ENCODE results near the gene GRIK1.

GRIK1 gene

GRCh38 chr21:29803191-29803590 is 136.6 kb downstream of the GRIK1 start:
- Histone ChIP-seq H2BK12ac (ENCODE audit: low read length) (no peak overlapping the region), H3K14ac (ENCODE audit: low read length) (no peak overlapping the region), H3K4ac (ENCODE audit: low read length) (no peak overlapping the region), H3K9ac (ENCODE audit: low read depth, low read length, poor library complexity) (no peak overlapping the region), H2BK5ac (ENCODE audit: low read length) (no peak overlapping the region), H3K9me3 (replicated peaks in 1 of 2; ENCODE audit: control insufficient read depth in 2 of 2, insufficient read depth in 1 of 2, low read depth in 1 of 2, low read length in 2 of 2) (no peaks in the 10 kb centered on the region), H3K23ac (ENCODE audit: low read depth, low read length, poor library complexity) (no peak overlapping the region), H2AFZ (ENCODE audit: low read length) (no peak overlapping the region), H3K79me1 (ENCODE audit: low read depth, low read length) (no peaks in the 10 kb centered on the region), H3K18ac (ENCODE audit: low read length) (no peak overlapping the region), H3K4me2 (ENCODE audit: insufficient read depth, low read length, poor library complexity, severe bottlenecking) (no peak overlapping the region), H4K8ac (ENCODE audit: low read depth, low read length) (no peak overlapping the region), H3K27ac (replicated peaks; ENCODE audit: low read length) (no peak overlapping the region), H3K36me3 (replicated peaks in 1 of 2; ENCODE audit: control insufficient read depth in 2 of 2, insufficient read depth in 2 of 2, low read length in 2 of 2) (no peaks in the 10 kb centered on the region), H2BK15ac (ENCODE audit: low read length) (no peak overlapping the region), H2BK120ac (ENCODE audit: low read depth, low read length) (no peak overlapping the region), H3K27me3 (ENCODE audit: control insufficient read depth in 3 of 3, insufficient read depth in 3 of 3, low read depth in 1 of 3, low read length in 3 of 3) (no peaks in the 10 kb centered on the region), H3K4me1 (ENCODE audit: control insufficient read depth in 2 of 2, insufficient read depth in 1 of 2, low read depth in 1 of 2, low read length in 2 of 2) (no peaks in the 10 kb centered on the region), H4K91ac (ENCODE audit: low read depth, low read length, poor library complexity) (no peak overlapping the region), H2AK5ac (ENCODE audit: low read depth, low read length) (no peak overlapping the region), H3K4me3 (ENCODE audit: low read length in 2 of 2) (no peak overlapping the region)
- no peak for DNase-seq (ENCODE audit: low spot score)
- WGBS, 2 donors (ENCODE audit: extremely low coverage in 2 of 2, insufficient read length in 2 of 2, insufficient replicate concordance in 1 of 2): no CpG with 5 or more reads among the region's 1 CpG

GRCh38 chr21:29801122-29801521 is 138.7 kb downstream of the GRIK1 start:
- Histone ChIP-seq H3K4ac (ENCODE audit: low read length) (no peak overlapping the region), H3K27me3 (ENCODE audit: control insufficient read depth in 3 of 3, insufficient read depth in 3 of 3, low read depth in 1 of 3, low read length in 3 of 3) (no peaks in the 10 kb centered on the region), H3K4me1 (ENCODE audit: control insufficient read depth in 2 of 2, insufficient read depth in 1 of 2, low read depth in 1 of 2, low read length in 2 of 2) (peaks cover 0 to 3% of the 10 kb centered on the region in 2 donors), H4K8ac (ENCODE audit: low read depth, low read length) (no peak overlapping the region), H3K23ac (ENCODE audit: low read depth, low read length, poor library complexity) (no peak overlapping the region), H2AFZ (ENCODE audit: low read length) (no peak overlapping the region), H2BK12ac (ENCODE audit: low read length) (no peak overlapping the region), H3K36me3 (replicated peaks in 1 of 2; ENCODE audit: control insufficient read depth in 2 of 2, insufficient read depth in 2 of 2, low read length in 2 of 2) (no peaks in the 10 kb centered on the region), H2BK5ac (ENCODE audit: low read length) (no peak overlapping the region), H3K18ac (ENCODE audit: low read length) (no peak overlapping the region), H3K9me3 (replicated peaks in 1 of 2; ENCODE audit: control insufficient read depth in 2 of 2, insufficient read depth in 1 of 2, low read depth in 1 of 2, low read length in 2 of 2) (no peaks in the 10 kb centered on the region), H3K27ac (replicated peaks; ENCODE audit: low read length) (no peak overlapping the region), H3K4me3 (ENCODE audit: low read length in 2 of 2) (no peak overlapping the region), H3K14ac (ENCODE audit: low read length) (no peak overlapping the region), H3K4me2 (ENCODE audit: insufficient read depth, low read length, poor library complexity, severe bottlenecking) (no peak overlapping the region), H2BK15ac (ENCODE audit: low read length) (no peak overlapping the region), H2AK5ac (ENCODE audit: low read depth, low read length) (no peak overlapping the region), H2BK120ac (ENCODE audit: low read depth, low read length) (no peak overlapping the region), H4K91ac (ENCODE audit: low read depth, low read length, poor library complexity) (no peak overlapping the region), H3K9ac (ENCODE audit: low read depth, low read length, poor library complexity) (no peak overlapping the region), H3K79me1 (ENCODE audit: low read depth, low read length) (no peaks in the 10 kb centered on the region)
- WGBS, 2 donors (ENCODE audit: extremely low coverage in 2 of 2, insufficient read length in 2 of 2, insufficient replicate concordance in 1 of 2): no CpG with 5 or more reads among the region's 4 CpGs
- DNase-seq (ENCODE audit: low spot score): no peak

GRCh38 chr21:29800056-29800455 is 139.7 kb downstream of the GRIK1 start:
- peaks cover 0 to 3% of the 10 kb centered on the region in 2 donors for H3K4me1 ChIP-seq (ENCODE audit: control insufficient read depth in 2 of 2, insufficient read depth in 1 of 2, low read depth in 1 of 2, low read length in 2 of 2)
- H2AK5ac ChIP-seq (ENCODE audit: low read depth, low read length): no peak overlapping the region
- H2BK120ac ChIP-seq (ENCODE audit: low read depth, low read length): no peak overlapping the region
- no peak overlapping the region for H3K4me2 ChIP-seq (ENCODE audit: insufficient read depth, low read length, poor library complexity, severe bottlenecking)
- WGBS, 2 donors (ENCODE audit: extremely low coverage in 2 of 2, insufficient read length in 2 of 2, insufficient replicate concordance in 1 of 2): no CpG with 5 or more reads among the region's 3 CpGs
- DNase-seq (ENCODE audit: low spot score): no peak
- H4K8ac ChIP-seq (ENCODE audit: low read depth, low read length): no peak overlapping the region
- H3K36me3 ChIP-seq (replicated peaks in 1 of 2; ENCODE audit: control insufficient read depth in 2 of 2, insufficient read depth in 2 of 2, low read length in 2 of 2): no peaks in the 10 kb centered on the region
- H2AFZ ChIP-seq (ENCODE audit: low read length): no peak overlapping the region
- no peak overlapping the region for H3K14ac ChIP-seq (ENCODE audit: low read length)
- H3K9me3 ChIP-seq (replicated peaks in 1 of 2; ENCODE audit: control insufficient read depth in 2 of 2, insufficient read depth in 1 of 2, low read depth in 1 of 2, low read length in 2 of 2): no peaks in the 10 kb centered on the region
- no peak overlapping the region for H2BK15ac ChIP-seq (ENCODE audit: low read length)
- no peaks in the 10 kb centered on the region for H3K27me3 ChIP-seq (ENCODE audit: control insufficient read depth in 3 of 3, insufficient read depth in 3 of 3, low read depth in 1 of 3, low read length in 3 of 3)
- H3K4me3 ChIP-seq (ENCODE audit: low read length in 2 of 2): no peak overlapping the region
- H3K27ac ChIP-seq (replicated peaks; ENCODE audit: low read length): no peak overlapping the region
- H3K23ac ChIP-seq (ENCODE audit: low read depth, low read length, poor library complexity): no peak overlapping the region
- H3K4ac ChIP-seq (ENCODE audit: low read length): no peak overlapping the region
- H3K18ac ChIP-seq (ENCODE audit: low read length): no peak overlapping the region
- no peak overlapping the region for H2BK12ac ChIP-seq (ENCODE audit: low read length)
- no peak overlapping the region for H4K91ac ChIP-seq (ENCODE audit: low read depth, low read length, poor library complexity)
- H3K79me1 ChIP-seq (ENCODE audit: low read depth, low read length): no peaks in the 10 kb centered on the region
- no peak overlapping the region for H3K9ac ChIP-seq (ENCODE audit: low read depth, low read length, poor library complexity)
- H2BK5ac ChIP-seq (ENCODE audit: low read length): no peak overlapping the region

DNA sequence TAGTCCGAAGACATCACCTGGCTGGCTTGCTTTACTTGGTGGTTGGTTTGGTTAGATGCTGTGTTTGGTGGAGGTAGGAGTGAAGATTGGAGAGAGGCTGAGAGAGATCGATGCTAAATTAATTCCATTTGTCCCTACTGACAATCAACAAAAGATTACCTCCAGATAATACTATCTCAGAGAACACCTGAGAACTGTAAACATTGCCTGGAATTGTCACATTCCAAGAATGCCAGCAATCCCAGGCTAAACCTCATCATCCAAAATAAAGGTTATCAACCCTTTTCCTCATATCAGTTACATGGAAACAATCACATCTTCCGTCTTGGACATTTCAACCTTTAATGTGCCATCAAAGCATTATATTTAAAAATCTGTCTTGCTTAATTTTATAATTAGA is 141.0 kb downstream of the GRIK1 start:
- Histone ChIP-seq H2AK5ac (ENCODE audit: low read depth, low read length) (no peak overlapping the region), H2BK120ac (ENCODE audit: low read depth, low read length) (no peak overlapping the region), H3K14ac (ENCODE audit: low read length) (no peak overlapping the region), H2BK5ac (ENCODE audit: low read length) (no peak overlapping the region), H4K91ac (ENCODE audit: low read depth, low read length, poor library complexity) (no peak overlapping the region), H3K27ac (replicated peaks; ENCODE audit: low read length) (no peak overlapping the region), H3K4ac (ENCODE audit: low read length) (no peak overlapping the region), H2BK12ac (ENCODE audit: low read length) (no peak overlapping the region), H3K4me3 (ENCODE audit: low read length in 2 of 2) (no peak overlapping the region), H2AFZ (ENCODE audit: low read length) (no peak overlapping the region), H3K4me2 (ENCODE audit: insufficient read depth, low read length, poor library complexity, severe bottlenecking) (no peak overlapping the region), H3K18ac (ENCODE audit: low read length) (no peak overlapping the region), H3K4me1 (ENCODE audit: control insufficient read depth in 2 of 2, insufficient read depth in 1 of 2, low read depth in 1 of 2, low read length in 2 of 2) (peaks cover 0 to 3% of the 10 kb centered on the region in 2 donors), H4K8ac (ENCODE audit: low read depth, low read length) (no peak overlapping the region), H3K36me3 (replicated peaks in 1 of 2; ENCODE audit: control insufficient read depth in 2 of 2, insufficient read depth in 2 of 2, low read length in 2 of 2) (no peaks in the 10 kb centered on the region), H3K79me1 (ENCODE audit: low read depth, low read length) (no peaks in the 10 kb centered on the region), H3K9me3 (replicated peaks in 1 of 2; ENCODE audit: control insufficient read depth in 2 of 2, insufficient read depth in 1 of 2, low read depth in 1 of 2, low read length in 2 of 2) (no peaks in the 10 kb centered on the region), H3K27me3 (ENCODE audit: control insufficient read depth in 3 of 3, insufficient read depth in 3 of 3, low read depth in 1 of 3, low read length in 3 of 3) (no peaks in the 10 kb centered on the region), H3K9ac (ENCODE audit: low read depth, low read length, poor library complexity) (no peak overlapping the region), H2BK15ac (ENCODE audit: low read length) (no peak overlapping the region), H3K23ac (ENCODE audit: low read depth, low read length, poor library complexity) (no peak overlapping the region)
- DNase-seq (ENCODE audit: low spot score): no peak
- WGBS, 2 donors (ENCODE audit: extremely low coverage in 2 of 2, insufficient read length in 2 of 2, insufficient replicate concordance in 1 of 2): no CpG with 5 or more reads among the region's 3 CpGs

Measured in neuronal stem cell (in vitro differentiated cells).